ENCODE measurements around the gene PATL1.
"Not testable (repeated sequence)": the region's sequence is repeated elsewhere in the genome, so short reads cannot be mapped to it uniquely, and the experiment has no call there.

GRCh38 chr11:59681260-59681725 is 12.5 kb upstream of the PATL1 start:
- TF ChIP-seq, protein P1, sequence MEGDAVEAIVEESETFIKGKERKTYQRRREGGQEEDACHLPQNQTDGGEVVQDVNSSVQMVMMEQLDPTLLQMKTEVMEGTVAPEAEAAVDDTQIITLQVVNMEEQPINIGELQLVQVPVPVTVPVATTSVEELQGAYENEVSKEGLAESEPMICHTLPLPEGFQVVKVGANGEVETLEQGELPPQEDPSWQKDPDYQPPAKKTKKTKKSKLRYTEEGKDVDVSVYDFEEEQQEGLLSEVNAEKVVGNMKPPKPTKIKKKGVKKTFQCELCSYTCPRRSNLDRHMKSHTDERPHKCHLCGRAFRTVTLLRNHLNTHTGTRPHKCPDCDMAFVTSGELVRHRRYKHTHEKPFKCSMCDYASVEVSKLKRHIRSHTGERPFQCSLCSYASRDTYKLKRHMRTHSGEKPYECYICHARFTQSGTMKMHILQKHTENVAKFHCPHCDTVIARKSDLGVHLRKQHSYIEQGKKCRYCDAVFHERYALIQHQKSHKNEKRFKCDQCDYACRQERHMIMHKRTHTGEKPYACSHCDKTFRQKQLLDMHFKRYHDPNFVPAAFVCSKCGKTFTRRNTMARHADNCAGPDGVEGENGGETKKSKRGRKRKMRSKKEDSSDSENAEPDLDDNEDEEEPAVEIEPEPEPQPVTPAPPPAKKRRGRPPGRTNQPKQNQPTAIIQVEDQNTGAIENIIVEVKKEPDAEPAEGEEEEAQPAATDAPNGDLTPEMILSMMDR (conservative IDR thresholded peaks at IDR 0.05) = not testable (repeated sequence)
- not testable (repeated sequence) for TF ChIP-seq EZH2 (IDR thresholded peaks at IDR 0.05; ENCODE audit: low read depth)

Data from PC-9 (cell line).